ENCODE results near the gene OR2F1. TPM values are rescaled to one million over a fixed set of nuclear protein-coding genes. Genes with fewer than 3 reads are reported as not detected.

Gene OR2F1
- 1.6 TPM in 1 of 2 replicates, not detected in the other for total RNA-seq (2022)
- percentile 14 among the genes with signal in this experiment for Bru-seq, nascent RNA
- percentile 15 among the genes with signal in this experiment for BruChase-seq, experiment 1, labeled RNA remaining after a 2-hour chase
- BruChase-seq, experiment 2, labeled RNA remaining after a 6-hour chase: not detected
- long read RNA-seq: 0 reads

- H3K4me3 ChIP-seq (ENCODE audit: low read depth, low read length): no peak within 1 kb of the TSS
- no peak for TF ChIP-seq CTCF (IDR thresholded peaks at IDR 0.05; ENCODE audit: insufficient read depth in 1 of 2, low read depth in 1 of 2, low read length in 1 of 2, severe bottlenecking in 1 of 2, unreplicated experiment in 1 of 2)
- no peaks in the 10 kb centered on the region for H3K27me3 ChIP-seq (replicated peaks; ENCODE audit: control insufficient read depth, insufficient read depth, low read length)
- Mint-ChIP-seq H3K9me3 (ENCODE audit: unreplicated experiment) (peaks cover 10% of the 10 kb centered on the region), H3K36me3 (ENCODE audit: insufficient read depth, unreplicated experiment) (no peaks in the 10 kb centered on the region), H3K4me1 (ENCODE audit: low read depth, unreplicated experiment) (peaks cover 32% of the 10 kb centered on the region), H3K4me3 (ENCODE audit: unreplicated experiment) (no peak within 1 kb of the TSS), H3K27me3 (ENCODE audit: insufficient read depth, unreplicated experiment) (no peaks in the 10 kb centered on the region), H3K27ac (ENCODE audit: unreplicated experiment) (no peak within 1 kb of the TSS)
- no peaks in the 10 kb centered on the region for H3K36me3 ChIP-seq (ENCODE audit: control insufficient read depth, insufficient read depth, low read length)
- ChIA-PET POLR2A (no interaction called here), CTCF (no interaction called here)
- intact Hi-C loops (cut with micrococcal nuclease; ENCODE audit: unreplicated experiment): no loop called here
- BruUV-seq (replicated peaks): no TSS peak
- DNase-seq: no peak
- no peaks in the 10 kb centered on the region for H3K9me3 ChIP-seq
- H3K4me1 ChIP-seq: no peaks in the 10 kb centered on the region; the same call in 1 of the 2 replicates
Measured at GRCh38 chr7:143954544-143954943, at the start of gene OR2F1. OR2F1 (plus strand) TSS chr7:143954844; CDS start chr7:143959971, 5,127 bp downstream.

GRCh38 chr7:143905509-143905908, 49.1 kb upstream of the OR2F1 start:
- no TSS peak for BruUV-seq (replicated peaks)
- H3K27me3 ChIP-seq (replicated peaks; ENCODE audit: control insufficient read depth, insufficient read depth, low read length): no peaks in the 10 kb centered on the region
- H3K27me3 Mint-ChIP-seq (ENCODE audit: insufficient read depth, unreplicated experiment): no peaks in the 10 kb centered on the region
- TF ChIP-seq CTCF (IDR thresholded peaks at IDR 0.05; ENCODE audit: insufficient read depth in 1 of 2, low read depth in 1 of 2, low read length in 1 of 2, severe bottlenecking in 1 of 2, unreplicated experiment in 1 of 2): no peak
- intact Hi-C loops (cut with micrococcal nuclease; ENCODE audit: unreplicated experiment): no loop called here
- H3K36me3 Mint-ChIP-seq (ENCODE audit: insufficient read depth, unreplicated experiment): peaks cover 18% of the 10 kb centered on the region
- peaks cover 22% of the 10 kb centered on the region for H3K4me1 Mint-ChIP-seq (ENCODE audit: low read depth, unreplicated experiment)
- no peaks in the 10 kb centered on the region for H3K9me3 ChIP-seq
- no peak overlapping the region for H3K4me3 Mint-ChIP-seq (ENCODE audit: unreplicated experiment)
- H3K4me3 ChIP-seq (ENCODE audit: low read depth, low read length): no peak overlapping the region
- no peak for DNase-seq
- peak overlapping the region; percentile 2 for H3K27ac Mint-ChIP-seq (ENCODE audit: unreplicated experiment)
- ChIA-PET POLR2A (no interaction called here), CTCF (no interaction called here)
- no peaks in the 10 kb centered on the region for H3K36me3 ChIP-seq (ENCODE audit: control insufficient read depth, insufficient read depth, low read length)
- no peaks in the 10 kb centered on the region for H3K9me3 Mint-ChIP-seq (ENCODE audit: unreplicated experiment)
- H3K4me1 ChIP-seq: peaks cover 12% of the 10 kb centered on the region

- Mint-ChIP-seq H3K4me3 (ENCODE audit: unreplicated experiment) (no peak overlapping the region), H3K4me1 (ENCODE audit: low read depth, unreplicated experiment) (peaks cover 18% of the 10 kb centered on the region), H3K27me3 (ENCODE audit: insufficient read depth, unreplicated experiment) (no peaks in the 10 kb centered on the region), H3K27ac (ENCODE audit: unreplicated experiment) (no peak overlapping the region), H3K36me3 (ENCODE audit: insufficient read depth, unreplicated experiment) (peaks cover 15% of the 10 kb centered on the region), H3K9me3 (ENCODE audit: unreplicated experiment) (no peaks in the 10 kb centered on the region)
- Histone ChIP-seq H3K36me3 (ENCODE audit: control insufficient read depth, insufficient read depth, low read length) (no peaks in the 10 kb centered on the region), H3K27me3 (replicated peaks; ENCODE audit: control insufficient read depth, insufficient read depth, low read length) (no peaks in the 10 kb centered on the region), H3K9me3 (no peaks in the 10 kb centered on the region), H3K4me1 (peaks cover 12% of the 10 kb centered on the region), H3K4me3 (ENCODE audit: low read depth, low read length) (no peak overlapping the region)
- DNase-seq: no peak
- no TSS peak for BruUV-seq (replicated peaks)
- POLR2A ChIA-PET: interaction anchor here (0.6 kb wide), 1 partner anchor 215 kb away, joined by 3 read pairs; no protein-coding TSS in a partner anchor
- CTCF ChIA-PET: no interaction called here
- intact Hi-C loops (cut with micrococcal nuclease; ENCODE audit: unreplicated experiment): no loop called here
- no peak for TF ChIP-seq CTCF (IDR thresholded peaks at IDR 0.05; ENCODE audit: insufficient read depth in 1 of 2, low read depth in 1 of 2, low read length in 1 of 2, severe bottlenecking in 1 of 2, unreplicated experiment in 1 of 2)
Measured at GRCh38 chr7:143906151-143906550, 48.5 kb upstream of the OR2F1 start.
